Liver (tissue), 3 donors: ENCODE measurements around the gene FMO2.

ENCODE experiments used
- ATF3 ChIP-seq: IDR thresholded peaks from 2 replicates; pipeline ENCODE4 v1.6.1; 2016; ENCODE audit warnings: antibody characterized with exemption
- CTCF ChIP-seq: fragments of 150-350 bp; IDR thresholded peaks from 2 replicates; pipeline ENCODE4 v1.5.1; 2017; ENCODE audit warnings: improper control_type of control experiment, low read depth, low read length; ENCODE audit not compliant: missing input control
- GABPA ChIP-seq, 2 donors: IDR thresholded peaks in 1 of 2; conservative IDR thresholded peaks in 1 of 2; 2 replicates each; pipeline ENCODE4 v1.6.1; 2016; ENCODE audit warnings: antibody characterized with exemption in 2 of 2, mild to moderate bottlenecking in 1 of 2, moderate library complexity in 1 of 2
- JUND ChIP-seq, 2 donors: IDR thresholded peaks; 2 replicates each; pipeline ENCODE4 v1.6.1; 2016; ENCODE audit warnings: antibody characterized with exemption in 2 of 2
- RAD21 ChIP-seq, 2 donors: IDR thresholded peaks; 2 replicates each; pipeline ENCODE4 v1.6.1; 2016; ENCODE audit warnings: antibody characterized with exemption in 2 of 2, mild to moderate bottlenecking in 2 of 2
- TAF1 ChIP-seq: conservative IDR thresholded peaks from 2 replicates; pipeline ENCODE4 v1.6.1; 2016; ENCODE audit warnings: antibody characterized with exemption, mild to moderate bottlenecking
- ZBTB33 ChIP-seq: IDR thresholded peaks from 2 replicates; pipeline ENCODE4 v1.6.1; 2016; ENCODE audit warnings: antibody characterized with exemption
- donor health status: healthy.
- donor health status: healthy.

- peak; percentile 31 for TF ChIP-seq ZBTB33
- no peak for TF ChIP-seq CTCF
- TF ChIP-seq TAF1 = no peak
- TF ChIP-seq GABPA (IDR thresholded peaks at IDR 0.05 in 1 of 2, conservative IDR thresholded peaks at IDR 0.05 in 1 of 2) = no peak
- peak; percentile 28 to 58 for TF ChIP-seq RAD21 (IDR thresholded peaks at IDR 0.05)
- TF ChIP-seq ATF3 = no peak
- peak; percentile 39 to 60 for TF ChIP-seq JUND (IDR thresholded peaks at IDR 0.05)
Measured at GRCh38 chr1:171160639-171161354, 24.3 kb upstream of the FMO2 start.
